ENCODE measurements around the gene OVAAL.

DNA sequence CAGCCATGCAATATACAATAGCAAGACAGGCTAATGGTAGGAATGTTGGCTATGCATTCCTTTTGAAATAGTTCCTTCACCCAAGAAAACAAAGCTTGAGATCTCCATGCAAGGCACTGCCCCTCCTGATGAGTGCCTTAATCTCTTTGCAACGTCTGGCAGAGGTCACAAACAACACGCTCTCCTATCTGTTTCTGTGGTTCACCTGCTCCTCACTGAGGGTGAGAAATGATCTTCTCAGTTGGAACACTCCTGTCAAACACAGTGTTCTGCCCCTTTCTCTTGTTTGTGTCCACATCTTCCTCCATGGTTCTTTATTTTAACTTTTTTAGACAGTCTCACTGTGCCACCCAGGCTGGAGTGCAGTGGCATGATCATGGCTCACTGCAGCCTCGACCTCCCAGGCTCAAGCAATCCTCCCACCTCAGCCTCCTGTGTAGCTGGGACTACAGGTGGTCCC is 51.8 kb downstream of the OVAAL start:
- TF ChIP-seq, protein P1, sequence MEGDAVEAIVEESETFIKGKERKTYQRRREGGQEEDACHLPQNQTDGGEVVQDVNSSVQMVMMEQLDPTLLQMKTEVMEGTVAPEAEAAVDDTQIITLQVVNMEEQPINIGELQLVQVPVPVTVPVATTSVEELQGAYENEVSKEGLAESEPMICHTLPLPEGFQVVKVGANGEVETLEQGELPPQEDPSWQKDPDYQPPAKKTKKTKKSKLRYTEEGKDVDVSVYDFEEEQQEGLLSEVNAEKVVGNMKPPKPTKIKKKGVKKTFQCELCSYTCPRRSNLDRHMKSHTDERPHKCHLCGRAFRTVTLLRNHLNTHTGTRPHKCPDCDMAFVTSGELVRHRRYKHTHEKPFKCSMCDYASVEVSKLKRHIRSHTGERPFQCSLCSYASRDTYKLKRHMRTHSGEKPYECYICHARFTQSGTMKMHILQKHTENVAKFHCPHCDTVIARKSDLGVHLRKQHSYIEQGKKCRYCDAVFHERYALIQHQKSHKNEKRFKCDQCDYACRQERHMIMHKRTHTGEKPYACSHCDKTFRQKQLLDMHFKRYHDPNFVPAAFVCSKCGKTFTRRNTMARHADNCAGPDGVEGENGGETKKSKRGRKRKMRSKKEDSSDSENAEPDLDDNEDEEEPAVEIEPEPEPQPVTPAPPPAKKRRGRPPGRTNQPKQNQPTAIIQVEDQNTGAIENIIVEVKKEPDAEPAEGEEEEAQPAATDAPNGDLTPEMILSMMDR (IDR thresholded peaks at IDR 0.05 in 2 of 3, conservative IDR thresholded peaks at IDR 0.05 in 1 of 3; ENCODE audit: control insufficient read depth in 2 of 3, extremely low read depth in 1 of 3, insufficient read depth in 1 of 3, low read depth in 3 of 3, low read length in 3 of 3) = no peak
- TF ChIP-seq RFX5 (IDR thresholded peaks at IDR 0.05; ENCODE audit: low read depth, low read length) (no peak), CBFB (IDR thresholded peaks at IDR 0.05; ENCODE audit: low read depth) (no peak), YY1 (IDR thresholded peaks at IDR 0.05; ENCODE audit: low read depth, low read length) (no peak)
